GM12865 (cell line): Measurements from ENCODE around the gene C3orf80.

Source experiments
- DNase-seq: peaks from one replicate; pipeline ENCODE4 v3.0.0; 2010; ENCODE audit warnings: low read depth
- H3K4me3 ChIP-seq: 2 replicates; pipeline ENCODE4 v1.5.1; 2011; ENCODE audit warnings: mild to moderate bottlenecking, low read depth, low read length, control low read depth
- CTCF ChIP-seq: IDR thresholded peaks from 2 replicates; pipeline ENCODE4 v1.5.1; 2011; ENCODE audit warnings: low read length, control low read depth, low read depth, inconsistent platforms; ENCODE audit not compliant: insufficient read depth; ENCODE audit errors: missing control alignments

C3orf80 gene

GRCh38 chr3:160257606-160258005 lies 32.4 kb downstream of the C3orf80 start:
- no peak for TF ChIP-seq CTCF
- H3K4me3 ChIP-seq: no peak overlapping the region
- no peak for DNase-seq

- no peak for DNase-seq
- no peak overlapping the region for H3K4me3 ChIP-seq
- no peak for TF ChIP-seq CTCF
Measured at GRCh38 chr3:160259589-160259988, 34.4 kb downstream of the C3orf80 start.

GRCh38 chr3:160260587-160261270 lies 35.5 kb downstream of the C3orf80 start:
- no peak for TF ChIP-seq CTCF
- no peak overlapping the region for H3K4me3 ChIP-seq
- DNase-seq: no peak

- TF ChIP-seq CTCF: no peak
- DNase-seq: no peak
- H3K4me3 ChIP-seq: no peak overlapping the region
Measured at GRCh38 chr3:160265088-160265487, 39.9 kb downstream of the C3orf80 start.
